SH-SY5Y (cell line): ENCODE results near the gene PPP1R3E.

ENCODE experiments used
- GATA2 ChIP-seq: IDR thresholded peaks from 2 replicates; pipeline ENCODE4 v1.6.1; 2011; ENCODE audit warnings: mild to moderate bottlenecking, low read depth, low read length
- GATA3 ChIP-seq: IDR thresholded peaks from 2 replicates; pipeline ENCODE4 v1.6.1; 2011; ENCODE audit warnings: low read depth, mild to moderate bottlenecking, low read length, moderate library complexity

GRCh38 chr14:23347406-23348296 lies 45.0 kb upstream of the PPP1R3E start:
- TF ChIP-seq GATA3 = no peak
- TF ChIP-seq GATA2 = no peak
